GM18868 (cell line): ENCODE data around the gene ELMOD1.

Experiments
- ATAC-seq: cut with Tn5 transposase; IDR thresholded peaks from one replicate; pipeline ENCODE4 v1.9.1; 2021; ENCODE audit warnings: mild to moderate bottlenecking, moderate library complexity; ENCODE audit not compliant: unreplicated experiment

The ELMOD1 gene

GRCh38 chr11:107583629-107584195 lies 7.2 kb upstream of the ELMOD1 start:
- ATAC-seq, result no peak

GRCh38 chr11:107587306-107587979 lies 3.5 kb upstream of the ELMOD1 start:
- no peak for ATAC-seq

GRCh38 chr11:107591378-107592230 lies 657 bp downstream of the ELMOD1 start:
- ATAC-seq, result peak; percentile 60

GRCh38 chr11:107592231-107592590 lies 1.3 kb downstream of the ELMOD1 start:
- peak; percentile 11 for ATAC-seq

GRCh38 chr11:107592813-107593212 lies 1.9 kb downstream of the ELMOD1 start:
- no peak for ATAC-seq

- no peak for ATAC-seq
Measured at GRCh38 chr11:107593951-107594350, 3.0 kb downstream of the ELMOD1 start.

- ATAC-seq, result no peak
Measured at GRCh38 chr11:107594736-107595135, 3.8 kb downstream of the ELMOD1 start.

GRCh38 chr11:107598225-107599139 lies 7.5 kb downstream of the ELMOD1 start:
- ATAC-seq, result peak; percentile 96

GRCh38 chr11:107605061-107606006 lies 14.4 kb downstream of the ELMOD1 start:
- ATAC-seq, result no peak

GRCh38 chr11:107606141-107606540 lies 15.2 kb downstream of the ELMOD1 start:
- ATAC-seq, result no peak

- no peak for ATAC-seq
Measured at GRCh38 chr11:107608809-107609208, 17.9 kb downstream of the ELMOD1 start.

GRCh38 chr11:107609400-107610218 lies 18.7 kb downstream of the ELMOD1 start:
- ATAC-seq, result no peak

GRCh38 chr11:107612445-107612844 lies 21.5 kb downstream of the ELMOD1 start:
- ATAC-seq, result no peak

- no peak for ATAC-seq
Measured at GRCh38 chr11:107619926-107620325, 29.0 kb downstream of the ELMOD1 start.

- no peak for ATAC-seq
Measured at GRCh38 chr11:107621081-107621480, 30.1 kb downstream of the ELMOD1 start.

GRCh38 chr11:107623183-107623582 lies 32.2 kb downstream of the ELMOD1 start:
- ATAC-seq, result no peak

GRCh38 chr11:107624983-107625684 lies 34.2 kb downstream of the ELMOD1 start:
- ATAC-seq, result no peak

GRCh38 chr11:107625685-107625989 lies 34.7 kb downstream of the ELMOD1 start:
- no peak for ATAC-seq

- no peak for ATAC-seq
Measured at GRCh38 chr11:107631043-107631442, 40.1 kb downstream of the ELMOD1 start.
